Measurements from ENCODE around the gene S1PR4.

Gene S1PR4, protein sequence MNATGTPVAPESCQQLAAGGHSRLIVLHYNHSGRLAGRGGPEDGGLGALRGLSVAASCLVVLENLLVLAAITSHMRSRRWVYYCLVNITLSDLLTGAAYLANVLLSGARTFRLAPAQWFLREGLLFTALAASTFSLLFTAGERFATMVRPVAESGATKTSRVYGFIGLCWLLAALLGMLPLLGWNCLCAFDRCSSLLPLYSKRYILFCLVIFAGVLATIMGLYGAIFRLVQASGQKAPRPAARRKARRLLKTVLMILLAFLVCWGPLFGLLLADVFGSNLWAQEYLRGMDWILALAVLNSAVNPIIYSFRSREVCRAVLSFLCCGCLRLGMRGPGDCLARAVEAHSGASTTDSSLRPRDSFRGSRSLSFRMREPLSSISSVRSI
- long read RNA-seq, transcript S1PR4-201 (1 exons, 1,565 nt), result major isoform, 11 of 11 reads
- long read RNA-seq, partial matches to known transcripts, result 0 of 11 reads
- long read RNA-seq, other reads (novel, unspliced or antisense), result 0 of 11 reads

GRCh38 chr19:3178377-3178972 is at the start of gene S1PR4:
TSS of gene S1PR4 (plus strand) at chr19:3178769. CDS start at chr19:3178793, 24 bp downstream.
- Histone ChIP-seq H3K27ac (replicated peaks) (peak within 1 kb of the TSS; percentile 99), H3K4me3 (replicated peaks; ENCODE audit: insufficient read depth, low read length) (peak within 1 kb of the TSS; percentile 78), H3K27me3 (ENCODE audit: insufficient read depth, poor library complexity, severe bottlenecking) (no peaks in the 10 kb centered on the region)
- TF ChIP-seq POLR2AphosphoS5 (IDR thresholded peaks at IDR 0.05; ENCODE audit: low read depth) (peak; percentile 61; the same call in 1 of the 2 replicates), GABPA (IDR thresholded peaks at IDR 0.05; ENCODE audit: low read depth) (no peak), CTCF (IDR thresholded peaks at IDR 0.05; ENCODE audit: insufficient read depth, low read length) (no peak), SPI1 (IDR thresholded peaks at IDR 0.05; ENCODE audit: borderline replicate concordance, low read depth) (no peak)
- TF ChIP-seq, protein P1, sequence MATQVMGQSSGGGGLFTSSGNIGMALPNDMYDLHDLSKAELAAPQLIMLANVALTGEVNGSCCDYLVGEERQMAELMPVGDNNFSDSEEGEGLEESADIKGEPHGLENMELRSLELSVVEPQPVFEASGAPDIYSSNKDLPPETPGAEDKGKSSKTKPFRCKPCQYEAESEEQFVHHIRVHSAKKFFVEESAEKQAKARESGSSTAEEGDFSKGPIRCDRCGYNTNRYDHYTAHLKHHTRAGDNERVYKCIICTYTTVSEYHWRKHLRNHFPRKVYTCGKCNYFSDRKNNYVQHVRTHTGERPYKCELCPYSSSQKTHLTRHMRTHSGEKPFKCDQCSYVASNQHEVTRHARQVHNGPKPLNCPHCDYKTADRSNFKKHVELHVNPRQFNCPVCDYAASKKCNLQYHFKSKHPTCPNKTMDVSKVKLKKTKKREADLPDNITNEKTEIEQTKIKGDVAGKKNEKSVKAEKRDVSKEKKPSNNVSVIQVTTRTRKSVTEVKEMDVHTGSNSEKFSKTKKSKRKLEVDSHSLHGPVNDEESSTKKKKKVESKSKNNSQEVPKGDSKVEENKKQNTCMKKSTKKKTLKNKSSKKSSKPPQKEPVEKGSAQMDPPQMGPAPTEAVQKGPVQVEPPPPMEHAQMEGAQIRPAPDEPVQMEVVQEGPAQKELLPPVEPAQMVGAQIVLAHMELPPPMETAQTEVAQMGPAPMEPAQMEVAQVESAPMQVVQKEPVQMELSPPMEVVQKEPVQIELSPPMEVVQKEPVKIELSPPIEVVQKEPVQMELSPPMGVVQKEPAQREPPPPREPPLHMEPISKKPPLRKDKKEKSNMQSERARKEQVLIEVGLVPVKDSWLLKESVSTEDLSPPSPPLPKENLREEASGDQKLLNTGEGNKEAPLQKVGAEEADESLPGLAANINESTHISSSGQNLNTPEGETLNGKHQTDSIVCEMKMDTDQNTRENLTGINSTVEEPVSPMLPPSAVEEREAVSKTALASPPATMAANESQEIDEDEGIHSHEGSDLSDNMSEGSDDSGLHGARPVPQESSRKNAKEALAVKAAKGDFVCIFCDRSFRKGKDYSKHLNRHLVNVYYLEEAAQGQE (IDR thresholded peaks at IDR 0.05; ENCODE audit: insufficient replicate concordance, low read depth), result peak; percentile 54
- DNase-seq (ENCODE audit: low read depth in 1 of 2, low spot score in 1 of 2), result peak in 1 of 2 experiments; percentile 85

DNA sequence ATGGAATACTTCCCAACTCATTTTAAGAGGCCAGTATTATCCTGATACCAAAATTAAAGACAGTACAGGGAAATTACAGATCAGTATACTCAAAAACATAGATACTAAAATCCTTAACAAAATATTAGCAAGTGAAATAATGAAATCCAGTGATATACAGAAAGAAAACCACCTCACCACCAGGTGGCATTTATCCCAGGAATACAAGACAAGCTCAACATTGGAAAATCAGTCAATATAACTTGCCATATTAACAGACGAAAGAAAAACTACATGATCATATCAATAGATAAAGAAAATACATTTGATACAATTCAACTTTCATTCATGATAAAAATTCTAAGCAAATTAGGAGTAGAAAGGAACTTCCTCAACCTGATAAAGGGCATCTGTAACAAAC is 49.5 kb upstream of the S1PR4 start:
- no peak overlapping the region for H3K27ac ChIP-seq (replicated peaks)
- DNase-seq (ENCODE audit: low read depth in 1 of 2, low spot score in 1 of 2), result peak in 1 of 2 experiments; percentile 32

More for the DNA sequence above, 49.5 kb upstream of the S1PR4 start:
- H3K27me3 ChIP-seq (ENCODE audit: insufficient read depth, poor library complexity, severe bottlenecking), result no peaks in the 10 kb centered on the region
- H3K4me3 ChIP-seq (replicated peaks; ENCODE audit: insufficient read depth, low read length), result no peak overlapping the region
- TF ChIP-seq CTCF (IDR thresholded peaks at IDR 0.05; ENCODE audit: insufficient read depth, low read length) (no peak), GABPA (IDR thresholded peaks at IDR 0.05; ENCODE audit: low read depth) (no peak), SPI1 (IDR thresholded peaks at IDR 0.05; ENCODE audit: borderline replicate concordance, low read depth) (no peak), POLR2AphosphoS5 (IDR thresholded peaks at IDR 0.05; ENCODE audit: low read depth) (no peak)
- TF ChIP-seq, protein P1 (IDR thresholded peaks at IDR 0.05; ENCODE audit: insufficient replicate concordance, low read depth), result no peak

All from HL-60 (cell line).